Stimulated activated CD8-positive, alpha-beta memory T cell treated with anti-CD3 and anti-CD28 coated beads, Interleukin-2, amount 100 ng/mL, for 48 hours (primary cell): ENCODE measurements around the gene CTNNA3.

Experiments used
- DNase-seq, 2 donors: peaks; one replicate each; pipeline ENCODE4 v3.0.0-alpha.2; 2020; ENCODE audit warnings: low read depth in 2 of 2

Gene CTNNA3

GRCh38 chr10:67327626-67328535, 368.1 kb downstream of the CTNNA3 start:
- no peak for DNase-seq

GRCh38 chr10:67319976-67320375, 376.0 kb downstream of the CTNNA3 start:
- DNase-seq, result no peak

GRCh38 chr10:67308912-67309311, 387.1 kb downstream of the CTNNA3 start:
- no peak for DNase-seq

GRCh38 chr10:67306588-67307205, 389.3 kb downstream of the CTNNA3 start:
- DNase-seq, result no peak

- no peak for DNase-seq
These were observed 393.3 kb downstream of the CTNNA3 start for GRCh38 chr10:67302701-67303100.

GRCh38 chr10:67299761-67300160, 396.2 kb downstream of the CTNNA3 start:
- no peak for DNase-seq

GRCh38 chr10:67297637-67298181, 398.3 kb downstream of the CTNNA3 start:
- no peak for DNase-seq

GRCh38 chr10:67296926-67297325, 399.1 kb downstream of the CTNNA3 start:
- DNase-seq, result no peak

GRCh38 chr10:67288688-67289410, 407.1 kb downstream of the CTNNA3 start:
- no peak for DNase-seq

GRCh38 chr10:67284589-67284988, 411.4 kb downstream of the CTNNA3 start:
- no peak for DNase-seq

GRCh38 chr10:67282871-67283270, 413.1 kb downstream of the CTNNA3 start:
- no peak for DNase-seq

- DNase-seq, result no peak
These were observed 415.6 kb downstream of the CTNNA3 start for GRCh38 chr10:67280405-67280804.

- no peak for DNase-seq
These were observed 418.6 kb downstream of the CTNNA3 start for GRCh38 chr10:67277402-67277801.

GRCh38 chr10:67269828-67270227, 426.2 kb downstream of the CTNNA3 start:
- no peak for DNase-seq

GRCh38 chr10:67268146-67268545, 427.8 kb downstream of the CTNNA3 start:
- no peak for DNase-seq

- DNase-seq, result no peak
These were observed 433.3 kb downstream of the CTNNA3 start for GRCh38 chr10:67262675-67263074.

GRCh38 chr10:67261300-67261797, 434.6 kb downstream of the CTNNA3 start:
- no peak for DNase-seq

- no peak for DNase-seq
These were observed 436.6 kb downstream of the CTNNA3 start for GRCh38 chr10:67259319-67259929.

GRCh38 chr10:67257427-67258144, 438.4 kb downstream of the CTNNA3 start:
- DNase-seq, result no peak

GRCh38 chr10:67257018-67257417, 439.0 kb downstream of the CTNNA3 start:
- DNase-seq, result no peak

GRCh38 chr10:67250686-67251085, 445.3 kb downstream of the CTNNA3 start:
- DNase-seq, result no peak
